Measurements from ENCODE around the gene DOHH. TPM values are rescaled to one million over a fixed set of nuclear protein-coding genes. Genes with fewer than 3 reads are reported as not detected.

Gene DOHH
- polyA plus RNA-seq, 1 donor (not counting 4 experiments of a cell fraction or from before 2014, with no cell fraction given), result 4.2 TPM

GRCh38 chr19:3476830-3477229 lies 23.6 kb downstream of the DOHH start:
- FAIRE-seq, result no peak

DNA sequence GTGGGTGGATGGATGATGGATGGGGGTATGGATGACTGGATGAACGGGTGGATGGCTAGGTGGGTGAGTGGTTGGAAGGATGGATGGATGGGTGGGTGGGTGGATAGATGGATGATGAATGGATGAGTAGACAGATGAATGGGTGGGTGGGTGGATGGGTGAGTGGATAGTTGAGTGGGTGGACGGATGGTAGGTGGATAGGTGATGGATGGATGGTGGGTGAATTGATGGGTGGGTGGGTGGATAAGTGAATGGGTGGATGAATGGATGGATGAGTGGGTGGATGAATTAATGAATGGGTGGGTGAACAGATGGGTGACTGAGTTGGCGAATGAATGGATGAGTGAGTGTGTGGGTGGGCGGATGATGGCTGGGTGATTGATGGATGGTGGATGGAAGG lies 25.0 kb downstream of the DOHH start:
- no peaks in the 10 kb centered on the region for H3K36me3 ChIP-seq (ENCODE audit: control insufficient read depth in 2 of 2, extremely low read depth in 1 of 2, insufficient read depth in 2 of 2, low read length in 2 of 2)
- H3K4me2 ChIP-seq (ENCODE audit: control insufficient read depth, extremely low read depth, insufficient read depth, low read depth, low read length), result no peak overlapping the region
- H3K9me3 ChIP-seq (ENCODE audit: control insufficient read depth, low read depth, low read length), result no peaks in the 10 kb centered on the region
- no peak overlapping the region for H2AFZ ChIP-seq (ENCODE audit: control insufficient read depth, low read length)
- FAIRE-seq (no peak), DNase-seq (ENCODE audit: low read depth, low spot score) (no peak)
- H3K27ac ChIP-seq (ENCODE audit: control insufficient read depth, insufficient read depth, low read length), result no peak overlapping the region
- peaks cover 3% of the 10 kb centered on the region for H4K20me1 ChIP-seq (ENCODE audit: control insufficient read depth, extremely low read depth, insufficient read depth, low read length)
- dilution Hi-C loops (cut with MboI; ENCODE audit: extremely low pct_ligation_motif_present, low sequenced_read_pairs), result no loop called here
- H3K27me3 ChIP-seq (ENCODE audit: control insufficient read depth, extremely low read depth, insufficient read depth, low read length), result peaks cover 16% of the 10 kb centered on the region
- H3K79me2 ChIP-seq (ENCODE audit: control insufficient read depth, insufficient read depth, low read length), result no peaks in the 10 kb centered on the region
- H3K4me1 ChIP-seq (ENCODE audit: control insufficient read depth, extremely low read depth, insufficient read depth, low read length), result no peaks in the 10 kb centered on the region
- H3K9ac ChIP-seq (ENCODE audit: control insufficient read depth, extremely low read depth, insufficient read depth, low read length), result no peak overlapping the region
- no peaks in the 10 kb centered on the region for H3K9me1 ChIP-seq (ENCODE audit: control insufficient read depth, extremely low read depth, insufficient read depth, low read length)
- no peak overlapping the region for H3K4me3 ChIP-seq (ENCODE audit: control insufficient read depth in 2 of 3, extremely low read depth in 1 of 3, insufficient read depth in 2 of 3, low read depth in 1 of 3, low read length in 3 of 3)
- TF ChIP-seq, protein P1, sequence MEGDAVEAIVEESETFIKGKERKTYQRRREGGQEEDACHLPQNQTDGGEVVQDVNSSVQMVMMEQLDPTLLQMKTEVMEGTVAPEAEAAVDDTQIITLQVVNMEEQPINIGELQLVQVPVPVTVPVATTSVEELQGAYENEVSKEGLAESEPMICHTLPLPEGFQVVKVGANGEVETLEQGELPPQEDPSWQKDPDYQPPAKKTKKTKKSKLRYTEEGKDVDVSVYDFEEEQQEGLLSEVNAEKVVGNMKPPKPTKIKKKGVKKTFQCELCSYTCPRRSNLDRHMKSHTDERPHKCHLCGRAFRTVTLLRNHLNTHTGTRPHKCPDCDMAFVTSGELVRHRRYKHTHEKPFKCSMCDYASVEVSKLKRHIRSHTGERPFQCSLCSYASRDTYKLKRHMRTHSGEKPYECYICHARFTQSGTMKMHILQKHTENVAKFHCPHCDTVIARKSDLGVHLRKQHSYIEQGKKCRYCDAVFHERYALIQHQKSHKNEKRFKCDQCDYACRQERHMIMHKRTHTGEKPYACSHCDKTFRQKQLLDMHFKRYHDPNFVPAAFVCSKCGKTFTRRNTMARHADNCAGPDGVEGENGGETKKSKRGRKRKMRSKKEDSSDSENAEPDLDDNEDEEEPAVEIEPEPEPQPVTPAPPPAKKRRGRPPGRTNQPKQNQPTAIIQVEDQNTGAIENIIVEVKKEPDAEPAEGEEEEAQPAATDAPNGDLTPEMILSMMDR (optimal IDR thresholded peaks at IDR 0.05 in 1 of 3, IDR thresholded peaks at IDR 0.05 in 1 of 3, conservative IDR thresholded peaks at IDR 0.05 in 1 of 3; ENCODE audit: extremely low read depth in 1 of 3, insufficient read depth in 2 of 3, low read length in 3 of 3), result no peak
- no peak for TF ChIP-seq EZH2 (IDR thresholded peaks at IDR 0.05; ENCODE audit: low read length)

More at GRCh38 chr19:3476830-3477229, 23.6 kb downstream of the DOHH start:
- Histone ChIP-seq H3K4me3 (ENCODE audit: control insufficient read depth in 2 of 3, extremely low read depth in 1 of 3, insufficient read depth in 2 of 3, low read depth in 1 of 3, low read length in 3 of 3) (no peak overlapping the region), H3K27me3 (ENCODE audit: control insufficient read depth, extremely low read depth, insufficient read depth, low read length) (peaks cover 23% of the 10 kb centered on the region), H3K4me1 (ENCODE audit: control insufficient read depth, extremely low read depth, insufficient read depth, low read length) (no peaks in the 10 kb centered on the region), H3K36me3 (ENCODE audit: control insufficient read depth in 2 of 2, extremely low read depth in 1 of 2, insufficient read depth in 2 of 2, low read length in 2 of 2) (no peaks in the 10 kb centered on the region), H3K9me1 (ENCODE audit: control insufficient read depth, extremely low read depth, insufficient read depth, low read length) (no peaks in the 10 kb centered on the region), H4K20me1 (ENCODE audit: control insufficient read depth, extremely low read depth, insufficient read depth, low read length) (peaks cover 3% of the 10 kb centered on the region), H3K4me2 (ENCODE audit: control insufficient read depth, extremely low read depth, insufficient read depth, low read depth, low read length) (no peak overlapping the region), H3K27ac (ENCODE audit: control insufficient read depth, insufficient read depth, low read length) (no peak overlapping the region), H3K79me2 (ENCODE audit: control insufficient read depth, insufficient read depth, low read length) (no peaks in the 10 kb centered on the region), H2AFZ (ENCODE audit: control insufficient read depth, low read length) (no peak overlapping the region), H3K9me3 (ENCODE audit: control insufficient read depth, low read depth, low read length) (no peaks in the 10 kb centered on the region), H3K9ac (ENCODE audit: control insufficient read depth, extremely low read depth, insufficient read depth, low read length) (no peak overlapping the region)
- TF ChIP-seq, protein P1 (optimal IDR thresholded peaks at IDR 0.05 in 1 of 3, IDR thresholded peaks at IDR 0.05 in 1 of 3, conservative IDR thresholded peaks at IDR 0.05 in 1 of 3; ENCODE audit: extremely low read depth in 1 of 3, insufficient read depth in 2 of 3, low read length in 3 of 3), result no peak
- no peak for TF ChIP-seq EZH2 (IDR thresholded peaks at IDR 0.05; ENCODE audit: low read length)
- dilution Hi-C loops (cut with MboI; ENCODE audit: extremely low pct_ligation_motif_present, low sequenced_read_pairs), result no loop called here
- no peak for DNase-seq (ENCODE audit: low read depth, low spot score)

Data from keratinocyte (primary cell).